Kidney capillary endothelial cell (primary cell): ENCODE measurements around the gene SLC37A1.

ENCODE experiments used
- DNase-seq: peaks from one replicate; pipeline ENCODE4 v3.0.0-alpha.2; 2018; ENCODE audit warnings: low spot score

SLC37A1 gene

GRCh38 chr21:42479582-42479981 lies 34.1 kb upstream of the SLC37A1 start:
- DNase-seq, result no peak

- no peak for DNase-seq
Observed at GRCh38 chr21:42480736-42481135, 32.9 kb upstream of the SLC37A1 start.

- no peak for DNase-seq
Observed at GRCh38 chr21:42481169-42481568, 32.5 kb upstream of the SLC37A1 start.

- DNase-seq, result no peak
Observed at GRCh38 chr21:42484966-42485365, 28.7 kb upstream of the SLC37A1 start.

- DNase-seq, result no peak
Observed at GRCh38 chr21:42486072-42486471, 27.6 kb upstream of the SLC37A1 start.

- DNase-seq, result no peak
Observed at GRCh38 chr21:42486531-42486930, 27.1 kb upstream of the SLC37A1 start.

GRCh38 chr21:42489006-42489563 lies 24.6 kb upstream of the SLC37A1 start:
- DNase-seq, result no peak

GRCh38 chr21:42489991-42490390 lies 23.7 kb upstream of the SLC37A1 start:
- DNase-seq, result no peak

- DNase-seq, result no peak
Observed at GRCh38 chr21:42490720-42491119, 22.9 kb upstream of the SLC37A1 start.

GRCh38 chr21:42491328-42491727 lies 22.3 kb upstream of the SLC37A1 start:
- no peak for DNase-seq

DNA sequence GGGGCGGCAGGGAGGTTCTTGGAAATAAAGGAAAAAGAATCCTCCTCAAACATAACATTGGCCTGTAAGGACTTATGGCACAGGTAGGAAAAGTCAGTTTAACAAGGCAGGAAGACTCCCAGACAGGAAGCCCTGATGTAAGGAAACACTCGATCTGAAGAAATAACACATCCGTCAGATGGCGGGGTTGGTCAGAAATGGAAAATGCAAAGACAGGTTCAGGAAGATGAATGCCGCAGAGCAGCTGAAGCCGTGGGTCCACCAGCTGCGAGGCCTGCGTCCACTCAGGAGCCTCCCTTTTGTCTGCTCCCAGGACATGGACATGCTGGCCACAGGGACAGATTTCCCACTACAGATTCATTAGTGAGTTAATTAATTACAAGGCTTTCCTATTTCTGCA lies 21.5 kb upstream of the SLC37A1 start:
- DNase-seq, result peak; percentile 58

- no peak for DNase-seq
Observed at GRCh38 chr21:42493109-42494060, 20.3 kb upstream of the SLC37A1 start.

DNA sequence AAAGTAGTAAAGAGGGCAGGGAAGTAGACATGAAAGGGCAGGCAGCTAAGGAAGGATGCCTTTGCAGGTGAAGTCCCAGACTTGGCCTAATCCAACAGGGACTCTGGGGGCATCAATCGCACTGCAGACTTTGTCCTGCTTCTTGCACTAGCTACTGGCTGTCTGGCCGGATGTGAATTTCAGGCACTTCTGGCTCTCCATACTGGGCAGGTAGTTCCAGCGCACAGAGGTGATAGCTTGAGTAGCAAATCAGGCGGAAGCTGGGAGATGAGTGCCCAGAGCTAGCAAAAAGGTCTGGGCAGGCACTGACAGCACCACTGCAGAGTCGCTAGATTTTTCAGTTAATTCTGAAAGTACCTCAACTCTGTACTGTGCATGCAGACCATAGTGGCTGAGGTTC lies 18.6 kb upstream of the SLC37A1 start:
- no peak for DNase-seq

- no peak for DNase-seq
Observed at GRCh38 chr21:42495765-42496119, 17.9 kb upstream of the SLC37A1 start.

DNA sequence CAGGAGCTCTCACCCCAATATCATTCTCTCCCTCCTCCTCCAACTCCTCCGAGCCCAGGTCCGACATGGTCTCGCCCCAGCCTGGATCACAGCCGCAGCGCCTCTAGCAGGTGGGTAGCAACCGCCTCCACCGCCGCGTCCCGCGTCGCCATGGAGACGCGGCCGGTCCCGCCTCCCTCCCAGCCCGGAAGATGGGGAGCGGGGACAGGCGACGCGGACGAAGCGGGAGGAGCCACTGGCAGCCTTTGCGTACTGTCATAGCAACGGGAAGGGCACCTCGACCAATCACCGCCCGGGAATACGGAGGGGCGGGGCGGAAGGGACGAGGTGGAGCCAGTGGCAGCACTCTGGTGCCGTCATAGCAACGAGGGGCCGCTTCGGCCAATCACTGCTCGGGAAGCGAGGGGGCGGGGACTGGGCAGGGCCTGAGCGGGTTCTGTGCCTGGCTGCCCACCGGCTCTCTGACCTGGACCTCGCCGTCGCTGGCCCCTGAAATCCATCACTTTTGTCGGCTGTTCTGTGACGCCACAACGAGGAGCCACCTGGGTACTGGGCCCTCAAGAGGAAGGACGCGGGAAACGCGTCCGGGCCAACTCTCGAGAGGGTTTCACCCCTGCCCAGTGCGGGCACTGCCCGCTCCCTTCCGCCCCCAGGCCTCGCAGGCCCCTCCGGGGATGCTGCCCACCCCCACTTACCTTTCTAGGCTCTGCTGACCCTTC lies 17.4 kb upstream of the SLC37A1 start, which contains the start of gene RSPH1:
Gene RSPH1, minus strand, starts transcription at position 105 of the 719 bp plus-strand sequence. Its CDS starts 38 bp downstream, at position 67.
- DNase-seq, result peak; percentile 98

DNA sequence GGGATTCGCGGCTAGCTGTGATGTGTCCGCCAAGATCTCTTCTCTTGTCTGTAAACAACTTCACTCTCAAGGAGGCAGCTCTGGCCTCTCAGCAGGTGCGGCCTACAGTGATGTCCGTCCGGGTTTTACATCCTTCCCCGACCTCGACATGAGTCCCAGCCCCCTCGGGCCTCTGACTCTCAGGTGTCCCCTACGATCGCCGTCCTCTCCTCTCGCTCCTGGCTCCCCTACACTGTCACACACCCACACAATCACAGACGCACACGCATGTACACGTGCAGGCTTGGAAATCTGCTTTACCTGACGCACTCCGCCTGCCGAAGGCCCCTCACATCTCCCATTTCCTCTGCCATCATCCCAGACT lies 16.8 kb upstream of the SLC37A1 start:
- no peak for DNase-seq

DNA sequence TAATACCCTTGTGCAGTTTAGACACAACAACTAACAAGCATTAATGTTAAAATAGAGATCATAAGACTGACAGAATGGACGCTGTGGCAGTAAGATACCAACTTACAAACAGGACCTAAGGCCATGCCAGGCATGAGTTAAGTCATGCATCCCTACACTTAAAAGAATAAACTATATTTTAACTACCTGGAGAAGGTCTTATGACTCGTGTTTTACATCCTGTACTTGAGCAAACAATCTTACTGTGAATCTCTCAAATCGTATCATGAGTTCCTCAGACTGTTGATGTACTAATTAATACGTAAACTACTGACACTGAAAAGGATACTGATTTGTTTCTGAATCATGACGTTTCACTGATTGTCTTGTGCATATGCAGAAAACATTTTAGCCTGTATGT lies 15.6 kb upstream of the SLC37A1 start:
- DNase-seq, result no peak

DNA sequence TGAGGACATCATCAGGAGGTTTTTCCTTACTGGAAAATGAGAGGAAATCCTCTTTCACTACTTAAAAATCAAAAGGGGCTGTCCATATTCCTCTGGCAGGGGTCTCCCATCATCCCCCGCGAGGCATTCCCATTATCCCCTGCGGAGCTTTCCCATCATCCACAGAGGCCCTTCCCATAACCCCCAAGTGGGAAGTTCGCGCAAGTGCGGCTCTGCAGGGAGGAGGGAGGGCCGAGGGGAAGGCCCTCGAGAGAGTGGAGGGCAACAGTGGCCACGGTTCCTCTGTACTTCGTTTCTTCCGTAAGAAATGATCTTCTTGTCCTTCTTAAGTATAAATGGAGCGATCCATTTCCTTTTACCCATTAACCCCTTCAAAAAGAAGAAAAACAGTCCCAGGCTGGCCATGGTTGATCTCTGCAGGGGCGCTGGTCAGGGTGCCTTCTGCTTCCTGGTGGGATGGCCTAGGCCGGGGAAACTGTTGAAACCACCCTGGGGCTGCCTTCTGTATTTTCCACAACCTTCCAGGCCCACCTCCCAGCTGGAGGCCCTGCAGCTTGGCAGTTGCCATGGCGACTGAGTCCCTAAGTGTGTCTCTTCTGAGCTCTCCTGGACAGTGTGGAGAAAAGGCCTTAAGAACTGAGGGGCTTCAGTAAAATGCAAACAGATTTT lies 14.1 kb upstream of the SLC37A1 start:
- no peak for DNase-seq

DNA sequence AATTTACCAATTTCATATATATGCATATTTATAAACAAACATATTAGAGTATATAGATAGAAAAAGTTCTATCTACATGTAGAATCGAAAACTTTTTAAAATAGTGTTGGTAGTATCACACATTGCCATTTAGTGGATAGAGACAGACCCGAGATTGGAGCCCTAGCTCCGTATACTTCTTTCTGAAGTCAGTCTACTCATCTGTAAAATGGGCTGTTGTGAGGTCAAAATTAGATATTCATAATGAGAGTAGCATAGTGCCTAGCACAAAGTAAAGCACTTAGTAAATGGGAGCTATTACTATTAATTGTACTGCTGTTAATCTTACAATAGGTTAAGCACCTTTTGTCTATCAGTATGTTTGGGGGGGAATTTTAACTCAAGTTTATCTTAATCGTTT lies 13.4 kb upstream of the SLC37A1 start:
- no peak for DNase-seq

DNA sequence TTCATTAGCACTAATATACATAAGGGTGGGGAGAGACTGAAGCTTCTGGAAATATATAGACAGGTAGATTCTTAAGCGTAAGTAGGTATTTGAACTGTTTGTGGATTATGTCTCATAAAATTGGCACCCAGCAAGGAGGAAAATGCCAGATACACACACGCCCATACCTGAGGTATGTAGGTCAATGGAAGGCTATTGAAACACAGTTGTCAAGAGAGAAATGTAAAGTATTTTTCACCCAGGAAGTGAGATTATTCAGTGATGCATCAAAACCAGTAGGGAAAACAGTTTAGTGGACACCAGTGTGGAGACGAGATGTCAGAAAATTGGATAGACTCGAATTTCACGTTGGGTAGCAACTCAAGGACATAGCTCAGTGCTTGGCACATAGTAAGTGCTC lies 12.9 kb upstream of the SLC37A1 start:
- no peak for DNase-seq

- DNase-seq, result no peak
Observed at GRCh38 chr21:42503711-42504110, 9.9 kb upstream of the SLC37A1 start.

DNA sequence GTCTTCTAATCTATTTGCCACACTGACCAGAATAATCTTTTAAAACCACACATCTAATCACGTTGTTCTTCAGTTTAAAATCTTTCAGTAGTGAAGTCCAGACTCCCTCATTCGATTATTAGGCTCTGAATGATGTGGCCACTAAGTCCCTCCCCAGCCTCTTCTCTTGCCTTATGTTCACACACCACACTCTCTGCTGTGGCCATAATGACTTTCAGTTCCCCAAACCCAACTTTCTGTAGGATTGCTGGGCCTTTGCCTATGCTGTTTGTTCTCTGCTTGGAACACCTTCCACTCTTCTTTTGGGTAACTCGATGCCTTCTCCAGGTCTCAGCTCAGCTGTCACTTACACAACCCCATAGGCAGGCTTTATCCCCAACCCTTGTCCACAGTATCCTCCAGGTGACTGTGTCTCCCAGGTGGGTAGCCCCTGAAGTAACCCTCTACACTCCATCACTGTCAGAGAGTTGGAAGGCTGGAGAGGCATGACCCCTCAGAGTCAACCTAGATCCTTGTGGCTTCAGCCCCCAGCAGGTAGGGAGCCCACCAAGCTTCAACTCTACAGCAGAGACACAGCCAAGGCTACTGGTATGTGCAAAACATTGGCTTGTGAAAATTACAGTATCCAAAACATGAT lies 8.4 kb upstream of the SLC37A1 start:
- no peak for DNase-seq
